HL-60/S4 treated with phorbol 12-myristate 13-acetate at 8.2 ng/mL for 4 days and 3 days (cell line): ENCODE measurements around the gene EPX.

Source experiments
- in situ Hi-C: fragments of 300-500 bp; cut with MboI; formaldehyde crosslinking; loops from 2 replicates; pipeline ENCODE4 v1.15.0; 2022; ENCODE audit warnings: low sequenced_read_pairs

The EPX gene

DNA sequence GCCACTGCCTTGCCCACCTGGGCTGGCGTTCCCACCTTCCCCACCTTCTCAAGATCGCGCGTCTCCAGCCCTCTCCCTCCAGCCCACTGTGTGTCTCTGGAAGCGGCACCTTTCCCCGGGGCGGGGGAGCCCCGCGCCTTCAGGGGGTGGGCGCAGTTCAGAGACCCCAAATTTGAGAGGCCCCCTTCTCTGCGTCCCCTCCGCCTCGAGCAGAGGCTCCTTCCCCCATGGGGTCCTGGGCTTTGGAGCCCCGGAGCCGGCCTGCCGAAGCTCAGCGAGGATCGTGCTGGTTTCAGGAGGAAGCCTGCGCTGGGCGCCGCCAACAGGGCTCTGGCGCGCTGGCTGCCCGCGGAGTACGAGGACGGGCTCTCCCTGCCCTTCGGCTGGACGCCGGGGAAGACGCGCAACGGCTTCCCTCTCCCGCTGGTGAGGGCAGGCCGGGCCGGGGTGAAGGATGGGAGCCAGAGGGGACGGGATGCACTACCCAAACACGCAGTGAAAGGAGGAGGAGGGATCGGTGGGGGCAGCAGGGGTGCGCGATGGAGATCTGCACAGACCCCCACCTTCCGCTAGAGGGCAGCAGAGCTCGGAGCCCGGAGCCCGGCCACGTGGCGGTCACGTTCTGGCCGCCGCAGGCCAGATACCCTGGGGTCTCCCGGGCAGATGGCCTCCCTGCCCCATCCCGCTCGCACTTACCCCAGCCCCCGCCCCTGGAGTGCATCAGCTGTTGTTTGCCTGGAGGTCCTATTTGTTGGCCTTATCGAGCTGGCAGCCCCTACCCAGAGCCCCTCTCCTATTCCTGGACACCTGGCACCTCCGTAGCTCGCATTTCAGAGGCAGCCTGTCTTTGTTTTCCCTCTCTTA lies 57.0 kb downstream of the EPX start:
- in situ Hi-C loops, result no loop called here

DNA sequence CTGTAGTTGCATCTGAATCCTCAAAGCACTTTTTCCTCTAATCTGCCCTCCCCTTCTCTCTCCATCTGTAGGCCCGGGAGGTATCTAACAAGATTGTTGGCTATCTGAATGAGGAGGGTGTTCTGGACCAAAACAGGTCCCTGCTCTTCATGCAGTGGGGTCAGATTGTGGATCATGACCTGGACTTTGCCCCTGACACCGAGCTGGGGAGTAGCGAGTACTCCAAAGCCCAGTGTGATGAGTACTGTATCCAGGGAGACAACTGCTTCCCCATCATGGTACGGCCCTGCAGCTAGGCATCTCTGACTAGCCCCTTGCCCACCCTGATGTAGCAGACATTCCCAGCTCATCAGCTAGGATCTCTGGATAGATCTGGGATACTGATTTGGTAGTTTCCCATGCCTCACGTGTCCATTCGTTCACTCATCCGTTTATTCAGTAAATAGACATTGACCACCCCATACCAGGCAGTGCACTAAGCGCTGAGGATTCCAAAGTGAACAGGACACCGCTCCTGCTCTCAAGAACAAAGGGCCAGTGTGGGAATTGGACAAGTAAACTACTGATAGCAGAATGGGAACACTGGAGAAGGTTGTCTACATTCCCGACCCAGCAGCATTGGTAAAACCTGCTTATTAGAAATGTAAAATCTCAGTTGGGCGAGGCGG lies 58.0 kb downstream of the EPX start:
- in situ Hi-C loops, result no loop called here

DNA sequence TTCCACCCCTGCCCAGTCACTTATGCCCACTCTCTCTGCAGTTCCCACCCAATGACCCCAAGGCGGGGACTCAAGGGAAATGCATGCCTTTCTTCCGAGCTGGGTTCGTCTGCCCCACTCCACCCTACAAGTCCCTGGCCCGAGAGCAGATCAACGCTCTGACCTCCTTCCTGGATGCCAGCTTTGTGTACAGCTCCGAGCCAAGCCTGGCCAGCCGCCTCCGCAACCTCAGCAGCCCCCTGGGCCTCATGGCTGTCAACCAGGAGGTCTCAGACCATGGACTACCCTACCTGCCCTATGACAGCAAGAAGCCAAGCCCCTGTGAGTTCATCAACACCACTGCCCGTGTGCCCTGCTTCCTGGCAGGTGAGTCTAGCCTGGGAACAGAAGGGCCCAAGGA lies 59.6 kb downstream of the EPX start:
- in situ Hi-C loops, result no loop called here

DNA sequence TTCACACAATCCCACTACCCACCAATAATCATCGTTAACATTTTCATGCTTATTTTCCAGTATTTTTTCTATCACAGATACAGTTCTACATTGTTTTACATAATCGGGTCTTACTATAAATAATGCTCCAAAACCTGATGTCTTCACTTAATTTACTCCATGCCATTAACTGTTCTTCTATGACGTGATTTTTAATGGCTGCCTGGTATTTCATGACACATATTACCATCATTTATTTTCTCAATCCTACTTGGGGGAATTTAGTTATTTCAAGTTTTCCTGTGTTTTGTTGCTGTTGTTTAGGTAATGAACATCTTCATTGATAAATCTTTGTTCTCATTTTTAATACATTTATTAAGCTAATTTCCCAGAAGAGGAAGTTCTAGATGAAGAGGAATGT lies 60.6 kb downstream of the EPX start:
- in situ Hi-C loops, result no loop called here
